Liver (tissue), 3 donors: ENCODE measurements around the gene TMEM266.

ENCODE experiments used
- CTCF ChIP-seq: fragments of 150-350 bp; IDR thresholded peaks from 2 replicates; pipeline ENCODE4 v1.5.1; 2017; ENCODE audit warnings: improper control_type of control experiment, low read depth, low read length; ENCODE audit not compliant: missing input control
- EGR1 ChIP-seq, 2 donors: IDR thresholded peaks; 2 replicates each; pipeline ENCODE4 v1.6.1; 2016 to 2018; ENCODE audit warnings: antibody characterized with exemption in 2 of 2, low read depth in 2 of 2
- GABPA ChIP-seq, 2 donors: IDR thresholded peaks in 1 of 2; conservative IDR thresholded peaks in 1 of 2; 2 replicates each; pipeline ENCODE4 v1.6.1; 2016; ENCODE audit warnings: antibody characterized with exemption in 2 of 2, mild to moderate bottlenecking in 1 of 2, moderate library complexity in 1 of 2
- JUND ChIP-seq, 2 donors: IDR thresholded peaks; 2 replicates each; pipeline ENCODE4 v1.6.1; 2016; ENCODE audit warnings: antibody characterized with exemption in 2 of 2
- MAX ChIP-seq: IDR thresholded peaks from 2 replicates; pipeline ENCODE4 v1.6.1; 2016; ENCODE audit warnings: antibody characterized with exemption
- RAD21 ChIP-seq, 2 donors: IDR thresholded peaks; 2 replicates each; pipeline ENCODE4 v1.6.1; 2016; ENCODE audit warnings: antibody characterized with exemption in 2 of 2, mild to moderate bottlenecking in 2 of 2
- RXRA ChIP-seq, 2 donors: IDR thresholded peaks; 2 replicates each; pipeline ENCODE4 v1.6.1; 2017 to 2018; ENCODE audit warnings: antibody characterized with exemption in 2 of 2, mild to moderate bottlenecking in 1 of 2
- SP1 ChIP-seq: IDR thresholded peaks from 2 replicates; pipeline ENCODE4 v1.6.1; 2018; ENCODE audit warnings: antibody characterized with exemption, mild to moderate bottlenecking
- YY1 ChIP-seq: IDR thresholded peaks from 2 replicates; pipeline ENCODE4 v1.6.1; 2016; ENCODE audit warnings: antibody characterized with exemption, mild to moderate bottlenecking
- TF ChIP-seq, protein P1 (sequence below): IDR thresholded peaks from 2 replicates; pipeline ENCODE4 v1.6.1; 2016; ENCODE audit warnings: antibody characterized with exemption, mild to moderate bottlenecking
- TF ChIP-seq, protein P2 (sequence below): IDR thresholded peaks from 2 replicates; pipeline ENCODE4 v1.6.1; 2016; ENCODE audit warnings: antibody characterized with exemption
- donor health status: healthy.
- donor health status: healthy.

GRCh38 chr15:76251717-76252116 is 191.9 kb downstream of the TMEM266 start:
- TF ChIP-seq CTCF (no peak), SP1 (no peak), EGR1 (IDR thresholded peaks at IDR 0.05; ENCODE audit: low read depth in 2 of 2) (no peak), MAX (no peak), RAD21 (IDR thresholded peaks at IDR 0.05) (no peak), YY1 (no peak), JUND (IDR thresholded peaks at IDR 0.05) (no peak), RXRA (IDR thresholded peaks at IDR 0.05) (no peak), GABPA (IDR thresholded peaks at IDR 0.05 in 1 of 2, conservative IDR thresholded peaks at IDR 0.05 in 1 of 2) (no peak)
- TF ChIP-seq, protein P1, sequence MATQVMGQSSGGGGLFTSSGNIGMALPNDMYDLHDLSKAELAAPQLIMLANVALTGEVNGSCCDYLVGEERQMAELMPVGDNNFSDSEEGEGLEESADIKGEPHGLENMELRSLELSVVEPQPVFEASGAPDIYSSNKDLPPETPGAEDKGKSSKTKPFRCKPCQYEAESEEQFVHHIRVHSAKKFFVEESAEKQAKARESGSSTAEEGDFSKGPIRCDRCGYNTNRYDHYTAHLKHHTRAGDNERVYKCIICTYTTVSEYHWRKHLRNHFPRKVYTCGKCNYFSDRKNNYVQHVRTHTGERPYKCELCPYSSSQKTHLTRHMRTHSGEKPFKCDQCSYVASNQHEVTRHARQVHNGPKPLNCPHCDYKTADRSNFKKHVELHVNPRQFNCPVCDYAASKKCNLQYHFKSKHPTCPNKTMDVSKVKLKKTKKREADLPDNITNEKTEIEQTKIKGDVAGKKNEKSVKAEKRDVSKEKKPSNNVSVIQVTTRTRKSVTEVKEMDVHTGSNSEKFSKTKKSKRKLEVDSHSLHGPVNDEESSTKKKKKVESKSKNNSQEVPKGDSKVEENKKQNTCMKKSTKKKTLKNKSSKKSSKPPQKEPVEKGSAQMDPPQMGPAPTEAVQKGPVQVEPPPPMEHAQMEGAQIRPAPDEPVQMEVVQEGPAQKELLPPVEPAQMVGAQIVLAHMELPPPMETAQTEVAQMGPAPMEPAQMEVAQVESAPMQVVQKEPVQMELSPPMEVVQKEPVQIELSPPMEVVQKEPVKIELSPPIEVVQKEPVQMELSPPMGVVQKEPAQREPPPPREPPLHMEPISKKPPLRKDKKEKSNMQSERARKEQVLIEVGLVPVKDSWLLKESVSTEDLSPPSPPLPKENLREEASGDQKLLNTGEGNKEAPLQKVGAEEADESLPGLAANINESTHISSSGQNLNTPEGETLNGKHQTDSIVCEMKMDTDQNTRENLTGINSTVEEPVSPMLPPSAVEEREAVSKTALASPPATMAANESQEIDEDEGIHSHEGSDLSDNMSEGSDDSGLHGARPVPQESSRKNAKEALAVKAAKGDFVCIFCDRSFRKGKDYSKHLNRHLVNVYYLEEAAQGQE, result no peak
- TF ChIP-seq, protein P2, sequence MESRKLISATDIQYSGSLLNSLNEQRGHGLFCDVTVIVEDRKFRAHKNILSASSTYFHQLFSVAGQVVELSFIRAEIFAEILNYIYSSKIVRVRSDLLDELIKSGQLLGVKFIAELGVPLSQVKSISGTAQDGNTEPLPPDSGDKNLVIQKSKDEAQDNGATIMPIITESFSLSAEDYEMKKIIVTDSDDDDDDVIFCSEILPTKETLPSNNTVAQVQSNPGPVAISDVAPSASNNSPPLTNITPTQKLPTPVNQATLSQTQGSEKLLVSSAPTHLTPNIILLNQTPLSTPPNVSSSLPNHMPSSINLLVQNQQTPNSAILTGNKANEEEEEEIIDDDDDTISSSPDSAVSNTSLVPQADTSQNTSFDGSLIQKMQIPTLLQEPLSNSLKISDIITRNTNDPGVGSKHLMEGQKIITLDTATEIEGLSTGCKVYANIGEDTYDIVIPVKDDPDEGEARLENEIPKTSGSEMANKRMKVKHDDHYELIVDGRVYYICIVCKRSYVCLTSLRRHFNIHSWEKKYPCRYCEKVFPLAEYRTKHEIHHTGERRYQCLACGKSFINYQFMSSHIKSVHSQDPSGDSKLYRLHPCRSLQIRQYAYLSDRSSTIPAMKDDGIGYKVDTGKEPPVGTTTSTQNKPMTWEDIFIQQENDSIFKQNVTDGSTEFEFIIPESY, result no peak
